ENCODE measurements around the gene EIF3M. TPM values are rescaled to one million over a fixed set of nuclear protein-coding genes. Genes with fewer than 3 reads are reported as not detected.

The EIF3M gene
- polyA plus RNA-seq, 1 donor (not counting 4 experiments of a cell fraction or from before 2014, with no cell fraction given) = 593 TPM

- no peak overlapping the region for H3K9ac ChIP-seq (ENCODE audit: control insufficient read depth, extremely low read depth, insufficient read depth, low read length)
- no peaks in the 10 kb centered on the region for H3K27me3 ChIP-seq (ENCODE audit: control insufficient read depth, extremely low read depth, insufficient read depth, low read length)
- no peak overlapping the region for H3K27ac ChIP-seq (ENCODE audit: control insufficient read depth, insufficient read depth, low read length)
- no peaks in the 10 kb centered on the region for H3K36me3 ChIP-seq (ENCODE audit: control insufficient read depth in 2 of 2, extremely low read depth in 1 of 2, insufficient read depth in 2 of 2, low read length in 2 of 2)
- no peak overlapping the region for H3K4me2 ChIP-seq (ENCODE audit: control insufficient read depth, extremely low read depth, insufficient read depth, low read depth, low read length)
- H3K79me2 ChIP-seq (ENCODE audit: control insufficient read depth, insufficient read depth, low read length) = no peaks in the 10 kb centered on the region
- DNase-seq (ENCODE audit: low read depth, low spot score) (no peak), FAIRE-seq (no peak)
- H3K9me1 ChIP-seq (ENCODE audit: control insufficient read depth, extremely low read depth, insufficient read depth, low read length) = no peaks in the 10 kb centered on the region
- no peaks in the 10 kb centered on the region for H3K9me3 ChIP-seq (ENCODE audit: control insufficient read depth, low read depth, low read length)
- H3K4me3 ChIP-seq (ENCODE audit: control insufficient read depth in 2 of 3, extremely low read depth in 1 of 3, insufficient read depth in 2 of 3, low read depth in 1 of 3, low read length in 3 of 3) = no peak overlapping the region
- dilution Hi-C loops (cut with MboI; ENCODE audit: extremely low pct_ligation_motif_present, low sequenced_read_pairs) = no loop called here
- TF ChIP-seq CTCF (optimal IDR thresholded peaks at IDR 0.05 in 1 of 3, IDR thresholded peaks at IDR 0.05 in 1 of 3, conservative IDR thresholded peaks at IDR 0.05 in 1 of 3; ENCODE audit: extremely low read depth in 1 of 3, insufficient read depth in 2 of 3, low read length in 3 of 3) = no peak
- no peak for TF ChIP-seq EZH2 (IDR thresholded peaks at IDR 0.05; ENCODE audit: low read length)
- H2AFZ ChIP-seq (ENCODE audit: control insufficient read depth, low read length) = no peak overlapping the region
- no peaks in the 10 kb centered on the region for H4K20me1 ChIP-seq (ENCODE audit: control insufficient read depth, extremely low read depth, insufficient read depth, low read length)
- H3K4me1 ChIP-seq (ENCODE audit: control insufficient read depth, extremely low read depth, insufficient read depth, low read length) = no peaks in the 10 kb centered on the region
Measured at GRCh38 chr11:32549611-32550187, 33.9 kb upstream of the EIF3M start.

- H2AFZ ChIP-seq (ENCODE audit: control insufficient read depth, low read length) = no peak overlapping the region
- no peaks in the 10 kb centered on the region for H3K79me2 ChIP-seq (ENCODE audit: control insufficient read depth, insufficient read depth, low read length)
- no peak for TF ChIP-seq CTCF (optimal IDR thresholded peaks at IDR 0.05 in 1 of 3, IDR thresholded peaks at IDR 0.05 in 1 of 3, conservative IDR thresholded peaks at IDR 0.05 in 1 of 3; ENCODE audit: extremely low read depth in 1 of 3, insufficient read depth in 2 of 3, low read length in 3 of 3)
- no peak for TF ChIP-seq EZH2 (IDR thresholded peaks at IDR 0.05; ENCODE audit: low read length)
- no peaks in the 10 kb centered on the region for H3K9me1 ChIP-seq (ENCODE audit: control insufficient read depth, extremely low read depth, insufficient read depth, low read length)
- no peaks in the 10 kb centered on the region for H3K9me3 ChIP-seq (ENCODE audit: control insufficient read depth, low read depth, low read length)
- no peak for FAIRE-seq
- no peak overlapping the region for H3K4me2 ChIP-seq (ENCODE audit: control insufficient read depth, extremely low read depth, insufficient read depth, low read depth, low read length)
- H3K9ac ChIP-seq (ENCODE audit: control insufficient read depth, extremely low read depth, insufficient read depth, low read length) = no peak overlapping the region
- no peaks in the 10 kb centered on the region for H4K20me1 ChIP-seq (ENCODE audit: control insufficient read depth, extremely low read depth, insufficient read depth, low read length)
- no peaks in the 10 kb centered on the region for H3K27me3 ChIP-seq (ENCODE audit: control insufficient read depth, extremely low read depth, insufficient read depth, low read length)
- H3K36me3 ChIP-seq (ENCODE audit: control insufficient read depth in 2 of 2, extremely low read depth in 1 of 2, insufficient read depth in 2 of 2, low read length in 2 of 2) = no peaks in the 10 kb centered on the region
- dilution Hi-C loops (cut with MboI; ENCODE audit: extremely low pct_ligation_motif_present, low sequenced_read_pairs) = no loop called here
- no peak for DNase-seq (ENCODE audit: low read depth, low spot score)
- H3K4me1 ChIP-seq (ENCODE audit: control insufficient read depth, extremely low read depth, insufficient read depth, low read length) = no peaks in the 10 kb centered on the region
- H3K4me3 ChIP-seq (ENCODE audit: control insufficient read depth in 2 of 3, extremely low read depth in 1 of 3, insufficient read depth in 2 of 3, low read depth in 1 of 3, low read length in 3 of 3) = no peak overlapping the region
- no peak overlapping the region for H3K27ac ChIP-seq (ENCODE audit: control insufficient read depth, insufficient read depth, low read length)
Measured at GRCh38 chr11:32550207-32550606, 33.4 kb upstream of the EIF3M start.

Data from keratinocyte (primary cell).